ENCODE measurements around the gene NLRC4.

The NLRC4 gene

DNA sequence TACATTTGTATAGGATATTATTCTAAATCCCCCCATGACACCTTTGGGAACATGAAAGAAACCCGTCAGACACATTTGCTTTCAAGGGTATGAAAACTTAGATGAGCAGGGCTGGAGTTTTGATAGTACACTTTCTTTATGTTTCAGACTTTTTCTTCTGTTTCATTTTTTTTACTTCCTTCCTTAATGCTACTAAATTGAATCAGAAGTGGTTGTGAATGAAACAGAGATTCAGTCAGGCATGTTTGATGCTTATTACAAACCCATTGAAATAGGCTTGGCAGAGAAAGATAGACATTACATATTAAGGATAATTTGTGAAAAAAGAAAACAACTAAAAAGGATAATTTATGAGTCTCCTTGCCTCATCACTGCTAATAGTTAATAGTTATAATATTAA lies 72.3 kb downstream of the NLRC4 start:
- no peak for DNase-seq (ENCODE audit: insufficient read length)
- TF ChIP-seq POLR2AphosphoS5 (IDR thresholded peaks at IDR 0.05; ENCODE audit: low read depth, low read length) (no peak), TAF1 (IDR thresholded peaks at IDR 0.05; ENCODE audit: borderline replicate concordance, low read depth, low read length) (no peak), POLR2A (IDR thresholded peaks at IDR 0.05; ENCODE audit: low read depth, low read length) (no peak)
- FAIRE-seq, result no peak

- TF ChIP-seq POLR2AphosphoS5 (IDR thresholded peaks at IDR 0.05; ENCODE audit: low read depth, low read length), result no peak
- TF ChIP-seq POLR2A (IDR thresholded peaks at IDR 0.05; ENCODE audit: low read depth, low read length), result no peak
- DNase-seq (ENCODE audit: insufficient read length) (no peak), FAIRE-seq (no peak)
Measured at GRCh38 chr2:32189011-32189410, 75.7 kb downstream of the NLRC4 start.

- no peak for TF ChIP-seq POLR2AphosphoS5 (IDR thresholded peaks at IDR 0.05; ENCODE audit: low read depth, low read length)
- no peak for TF ChIP-seq TAF1 (IDR thresholded peaks at IDR 0.05; ENCODE audit: borderline replicate concordance, low read depth, low read length)
- TF ChIP-seq POLR2A (IDR thresholded peaks at IDR 0.05; ENCODE audit: low read depth, low read length), result no peak
- DNase-seq (ENCODE audit: insufficient read length), result no peak
- FAIRE-seq, result no peak
Measured at GRCh38 chr2:32182667-32183066, 82.0 kb downstream of the NLRC4 start.

Measured in GM12892 (cell line).